K562 (cell line): ENCODE data around the gene CFAP206. TPM values are rescaled to one million over a fixed set of nuclear protein-coding genes. Genes with fewer than 3 reads are reported as not detected.

Experiments used
- BRD9 ChIP-seq: fragments of 450-650 bp; IDR thresholded peaks from 2 replicates; pipeline ENCODE4 v1.6.1; 2018; ENCODE audit warnings: low read depth; ENCODE audit not compliant: partially characterized antibody
- CHCHD3 ChIP-seq: fragments of 250-450 bp; sonication (Bioruptor Pico); IDR thresholded peaks from 2 replicates; pipeline ENCODE4 v2.1.2; 2022; ENCODE audit warnings: mild to moderate bottlenecking
- ELK3 ChIP-seq: fragments of 450-650 bp; formaldehyde crosslinking; IDR thresholded peaks from 2 replicates; pipeline ENCODE4 v1.4.0; 2020; ENCODE audit warnings: mild to moderate bottlenecking
- MIER1 ChIP-seq: fragments of 450-650 bp; IDR thresholded peaks from 2 replicates; pipeline ENCODE4 v1.6.1; 2016; ENCODE audit warnings: antibody characterized with exemption, mild to moderate bottlenecking, low read depth
- MTA2 ChIP-seq: fragments of 450-650 bp; IDR thresholded peaks from 2 replicates; pipeline ENCODE4 v1.6.1; 2016; ENCODE audit warnings: low read depth
- NR2C1 ChIP-seq, 2 experiments: fragments of 450-650 bp; IDR thresholded peaks; 2 replicates each; pipeline ENCODE4 v1.6.1; 2017; ENCODE audit warnings: mild to moderate bottlenecking in 2 of 2, antibody characterized with exemption in 1 of 2, inconsistent platforms in 1 of 2, missing compliant biosample characterization in 1 of 2, missing genetic modification characterization in 1 of 2
- PRPF4 ChIP-seq: fragments of 200-400 bp; formaldehyde crosslinking; IDR thresholded peaks from one replicate; pipeline ENCODE4 v1.6.1; 2017; ENCODE audit warnings: low read length, low read depth, mild to moderate bottlenecking; ENCODE audit not compliant: insufficient read depth, poor library complexity, severe bottlenecking
- SOX6 ChIP-seq: fragments of 450-650 bp; IDR thresholded peaks from 2 replicates; pipeline ENCODE4 v1.6.1; 2014; ENCODE audit warnings: mild to moderate bottlenecking
- ZBTB40 ChIP-seq, 2 experiments: fragments of 450-650 bp in 1 of 2; sonication (generic) in 1 of 2; formaldehyde crosslinking in 1 of 2; IDR thresholded peaks; 2 replicates each; pipeline versions ENCODE4 v1.7.1 to v1.9.0; 2016 to 2022; ENCODE audit warnings: inconsistent platforms in 1 of 2, mild to moderate bottlenecking in 1 of 2, missing genetic modification reagents in 1 of 2
- ZNF551 ChIP-seq: fragments of 250-450 bp; sonication (Bioruptor Pico); IDR thresholded peaks from 2 replicates; pipeline ENCODE4 v1.5.0; 2021; ENCODE audit warnings: mild to moderate bottlenecking, moderate library complexity
- polyA plus RNA-seq, 8 experiments: library from polyadenylated mRNA; depleted of rRNA in 4 of 8; stranded (reverse) in 5 of 8; unstranded in 3 of 8; fragments of >200 nt; fragmentation: Nextera tagmentation in 2 of 8; fragmentation: Illumina TruSeq in 1 of 8; extraction: Ambion mirVana in 2 of 8; extraction: Trizol in 1 of 8; gene quantifications; 2 replicates each; pipeline versions ENCODE4 v1.2.1 to v1.2.3, GENCODE V29; 2011 to 2014; ENCODE audit warnings: inconsistent platforms in 1 of 8, missing spikeins in 1 of 8
- total RNA-seq, 7 experiments: library from RNA; depleted of rRNA in 6 of 7; stranded (reverse); fragments of >200 nt in 6 of 7; fragmentation: Illumina TruSeq in 2 of 7; extraction: Trizol in 2 of 7; gene quantifications; 2 replicates each; pipeline versions ENCODE4 v1.2.1 to v1.2.3, GENCODE V29; 2011 to 2021; ENCODE audit warnings: low replicate concordance in 1 of 7
- TF ChIP-seq, protein P1 (sequence below): fragments of 450-650 bp; formaldehyde crosslinking; IDR thresholded peaks from 2 replicates; pipeline ENCODE4 v1.4.0; 2020; ENCODE audit warnings: mild to moderate bottlenecking, mixed read lengths
- TF ChIP-seq, protein P2 (sequence below): fragments of 450-650 bp; conservative IDR thresholded peaks from 2 replicates; pipeline ENCODE4 v1.6.1; 2016; ENCODE audit warnings: missing genetic modification characterization, low read depth, mild to moderate bottlenecking, control low read depth, missing compliant biosample characterization

Gene CFAP206
- total and polyA plus RNA-seq, 9 of the 15 experiments (the other 6 are each of a cell fraction or from before 2014, with no cell fraction given) = 0.06 to 0.33 (median 0.18) TPM; not detected in 2

- no peak for TF ChIP-seq CHCHD3
- TF ChIP-seq ELK3 (CRISPR knock-in tag) = no peak
- TF ChIP-seq, protein P1, sequence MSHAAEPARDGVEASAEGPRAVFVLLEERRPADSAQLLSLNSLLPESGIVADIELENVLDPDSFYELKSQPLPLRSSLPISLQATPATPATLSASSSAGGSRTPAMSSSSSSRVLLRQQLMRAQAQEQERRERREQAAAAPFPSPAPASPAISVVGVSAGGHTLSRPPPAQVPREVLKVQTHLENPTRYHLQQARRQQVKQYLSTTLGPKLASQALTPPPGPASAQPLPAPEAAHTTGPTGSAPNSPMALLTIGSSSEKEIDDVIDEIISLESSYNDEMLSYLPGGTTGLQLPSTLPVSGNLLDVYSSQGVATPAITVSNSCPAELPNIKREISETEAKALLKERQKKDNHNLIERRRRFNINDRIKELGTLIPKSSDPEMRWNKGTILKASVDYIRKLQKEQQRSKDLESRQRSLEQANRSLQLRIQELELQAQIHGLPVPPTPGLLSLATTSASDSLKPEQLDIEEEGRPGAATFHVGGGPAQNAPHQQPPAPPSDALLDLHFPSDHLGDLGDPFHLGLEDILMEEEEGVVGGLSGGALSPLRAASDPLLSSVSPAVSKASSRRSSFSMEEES (CRISPR knock-in tag) = no peak
- peak; percentile 86 for TF ChIP-seq ZBTB40 (IDR thresholded peaks at IDR 0.05)
- TF ChIP-seq ZBTB40 (CRISPR knock-in tag; IDR thresholded peaks at IDR 0.05) = no peak
- 0 out of 2 replicates have a peak, but pooled peaks have one; percentile 15 for TF ChIP-seq SOX6
- TF ChIP-seq, protein P2, sequence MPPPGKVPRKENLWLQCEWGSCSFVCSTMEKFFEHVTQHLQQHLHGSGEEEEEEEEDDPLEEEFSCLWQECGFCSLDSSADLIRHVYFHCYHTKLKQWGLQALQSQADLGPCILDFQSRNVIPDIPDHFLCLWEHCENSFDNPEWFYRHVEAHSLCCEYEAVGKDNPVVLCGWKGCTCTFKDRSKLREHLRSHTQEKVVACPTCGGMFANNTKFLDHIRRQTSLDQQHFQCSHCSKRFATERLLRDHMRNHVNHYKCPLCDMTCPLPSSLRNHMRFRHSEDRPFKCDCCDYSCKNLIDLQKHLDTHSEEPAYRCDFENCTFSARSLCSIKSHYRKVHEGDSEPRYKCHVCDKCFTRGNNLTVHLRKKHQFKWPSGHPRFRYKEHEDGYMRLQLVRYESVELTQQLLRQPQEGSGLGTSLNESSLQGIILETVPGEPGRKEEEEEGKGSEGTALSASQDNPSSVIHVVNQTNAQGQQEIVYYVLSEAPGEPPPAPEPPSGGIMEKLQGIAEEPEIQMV (tag) = no peak
- TF ChIP-seq MTA2 = no peak
- peak; percentile 80 for TF ChIP-seq NR2C1 (IDR thresholded peaks at IDR 0.05)
- peak; percentile 79; the same call in 1 of the 2 replicates for TF ChIP-seq NR2C1 (tag; IDR thresholded peaks at IDR 0.05)
- TF ChIP-seq PRPF4 = no peak
- no peak for TF ChIP-seq MIER1
- TF ChIP-seq ZNF551 (CRISPR knock-in tag) = no peak
- TF ChIP-seq BRD9 = no peak
These were observed 65.0 kb downstream of the CFAP206 start, which contains the start of gene SLC35A1 (continued) for GRCh38 chr6:87472525-87473418.
